Fibroblast of lung (primary cell): ENCODE data around the gene C1orf232. TPM values are rescaled to one million over a fixed set of nuclear protein-coding genes. Genes with fewer than 3 reads are reported as not detected.

Experiments
- DNase-seq, 2 donors: peaks; one replicate each; pipeline versions ENCODE4 v3.0.0 to v3.0.0-alpha.2; 2010; ENCODE audit warnings: low read depth in 2 of 2
- H2AFZ ChIP-seq: 2 replicates; pipeline ENCODE4 v1.5.1; 2012; ENCODE audit warnings: low read length, control low read depth, inconsistent platforms
- H3K27ac ChIP-seq: 2 replicates; pipeline ENCODE4 v1.5.1; 2011; ENCODE audit warnings: low read length, control low read depth; ENCODE audit not compliant: insufficient read depth
- H3K27me3 ChIP-seq: 2 replicates; pipeline ENCODE4 v1.5.1; 2011; ENCODE audit warnings: mild to moderate bottlenecking, low read length; ENCODE audit not compliant: control insufficient read depth, insufficient read depth
- H3K36me3 ChIP-seq: 2 replicates; pipeline ENCODE4 v1.5.1; 2011; ENCODE audit warnings: low read length; ENCODE audit not compliant: control insufficient read depth, insufficient read depth
- H3K4me1 ChIP-seq: 2 replicates; pipeline ENCODE4 v1.5.1; 2011; ENCODE audit warnings: low read length; ENCODE audit not compliant: control insufficient read depth, insufficient read depth; ENCODE audit errors: extremely low read depth
- H3K4me2 ChIP-seq: 2 replicates; pipeline ENCODE4 v1.5.1; 2011; ENCODE audit warnings: low read length, control low read depth; ENCODE audit not compliant: insufficient read depth; ENCODE audit errors: extremely low read depth
- H3K4me3 ChIP-seq, 4 experiments: fragments of 200-600 bp in 1 of 4; sonication (generic) in 1 of 4; replicated peaks in 1 of 4; 2 replicates each; pipeline ENCODE4 v1.5.1; 2011 to 2016; ENCODE audit warnings: low read length in 4 of 4, low read depth in 3 of 4, mild to moderate bottlenecking in 3 of 4, control low read depth in 2 of 4, inconsistent platforms in 1 of 4, mixed read lengths in 1 of 4; ENCODE audit not compliant: insufficient read depth in 1 of 4; ENCODE audit errors: control extremely low read depth in 1 of 4
- H3K79me2 ChIP-seq: 2 replicates; pipeline ENCODE4 v1.5.1; 2012; ENCODE audit warnings: mild to moderate bottlenecking, low read length, inconsistent platforms; ENCODE audit not compliant: control insufficient read depth, insufficient read depth
- H3K9ac ChIP-seq: 2 replicates; pipeline ENCODE4 v1.5.1; 2011; ENCODE audit warnings: mild to moderate bottlenecking, low read length, control low read depth; ENCODE audit not compliant: insufficient read depth
- H3K9me3 ChIP-seq: 2 replicates; pipeline ENCODE4 v1.5.1; 2012; ENCODE audit warnings: low read depth, low read length; ENCODE audit not compliant: control insufficient read depth, insufficient read depth
- H4K20me1 ChIP-seq: 2 replicates; pipeline ENCODE4 v1.5.1; 2011; ENCODE audit warnings: low read length; ENCODE audit not compliant: control insufficient read depth, insufficient read depth; ENCODE audit errors: extremely low read depth
- CTCF ChIP-seq, 2 donors: IDR thresholded peaks in 1 of 2; conservative IDR thresholded peaks in 1 of 2; 1 replicate in 1 of 2; 2 replicates in 1 of 2; pipeline ENCODE4 v1.5.1; 2011 to 2012; ENCODE audit warnings: low read length in 2 of 2, control low read depth in 1 of 2, inconsistent platforms in 1 of 2, low read depth in 1 of 2, mild to moderate bottlenecking in 1 of 2
- EZH2 ChIP-seq: IDR thresholded peaks from 2 replicates; pipeline ENCODE4 v1.5.1; 2012; ENCODE audit warnings: low read length, control low read depth, mild to moderate bottlenecking; ENCODE audit errors: missing control alignments
- polyA minus RNA-seq: library from RNA; depleted of rRNA, polyadenylated mRNA; stranded (reverse); fragments of >200 nt; gene quantifications from 2 replicates; pipeline ENCODE4 v1.2.3, GENCODE V29; 2011; ENCODE audit warnings: low replicate concordance
- polyA plus RNA-seq, 2 donors: library from polyadenylated mRNA; depleted of rRNA in 1 of 2; stranded (reverse) in 1 of 2; unstranded in 1 of 2; fragments of >200 nt; gene quantifications; 2 replicates each; pipeline ENCODE4 v1.2.1, GENCODE V29; 2011 to 2012; ENCODE audit warnings: missing spikeins in 1 of 2
- total RNA-seq: library from RNA; depleted of rRNA; stranded (reverse); fragments of >200 nt; gene quantifications from 2 replicates; pipeline ENCODE4 v1.2.1, GENCODE V29; 2014

The C1orf232 gene
- not detected in 2 replicates for total RNA-seq
- polyA plus RNA-seq, result not detected in 2 replicates
- not detected in 2 replicates for polyA plus RNA-seq (2012)
- not detected in 2 replicates for polyA minus RNA-seq

- TF ChIP-seq EZH2 (no peak), CTCF (conservative IDR thresholded peaks at IDR 0.05 in 1 of 2, IDR thresholded peaks at IDR 0.05 in 1 of 2; ENCODE audit: low read depth in 1 of 2, low read length in 2 of 2) (no peak)
- Histone ChIP-seq H3K9ac (peak within 1 kb of the TSS; percentile 95), H2AFZ (peak within 1 kb of the TSS; percentile 75), H3K27me3 (no peaks in the 10 kb centered on the region), H3K4me3 (peak within 1 kb of the TSS; percentile 80 to 94 (median 84)), H3K36me3 (peaks cover 3% of the 10 kb centered on the region), H4K20me1 (no peaks in the 10 kb centered on the region), H3K27ac (peak within 1 kb of the TSS; percentile 84), H3K9me3 (no peaks in the 10 kb centered on the region), H3K4me1 (peaks cover 4% of the 10 kb centered on the region), H3K79me2 (peaks cover 6% of the 10 kb centered on the region), H3K4me2 (peak within 1 kb of the TSS; percentile 97)
- DNase-seq, result no peak
Measured at GRCh38 chr1:26168410-26169197, at the start of gene C1orf232. Gene C1orf232 (minus strand): TSS chr1:26168963. CDS start chr1:26168499, 464 bp downstream.

- Histone ChIP-seq H3K27ac (no peak overlapping the region), H3K27me3 (peaks cover 12% of the 10 kb centered on the region), H3K9ac (no peak overlapping the region), H3K4me1 (no peaks in the 10 kb centered on the region), H4K20me1 (no peaks in the 10 kb centered on the region), H3K79me2 (no peaks in the 10 kb centered on the region), H3K9me3 (no peaks in the 10 kb centered on the region), H2AFZ (no peak overlapping the region), H3K36me3 (no peaks in the 10 kb centered on the region), H3K4me3 (no peak overlapping the region), H3K4me2 (no peak overlapping the region)
- no peak for DNase-seq
- TF ChIP-seq CTCF (conservative IDR thresholded peaks at IDR 0.05 in 1 of 2, IDR thresholded peaks at IDR 0.05 in 1 of 2; ENCODE audit: low read depth in 1 of 2, low read length in 2 of 2) (no peak), EZH2 (no peak)
Measured at GRCh38 chr1:26215246-26215645, 46.5 kb upstream of the C1orf232 start.

- TF ChIP-seq CTCF (conservative IDR thresholded peaks at IDR 0.05 in 1 of 2, IDR thresholded peaks at IDR 0.05 in 1 of 2; ENCODE audit: low read depth in 1 of 2, low read length in 2 of 2), result no peak
- no peak for TF ChIP-seq EZH2
- no peak overlapping the region for H3K4me2 ChIP-seq
- no peak for DNase-seq
Measured at GRCh38 chr1:26213335-26213905, 44.7 kb upstream of the C1orf232 start.

More at GRCh38 chr1:26213335-26213905, 44.7 kb upstream of the C1orf232 start:
- Histone ChIP-seq H3K79me2 (no peaks in the 10 kb centered on the region), H3K36me3 (no peaks in the 10 kb centered on the region), H2AFZ (no peak overlapping the region), H3K27ac (no peak overlapping the region), H3K9me3 (no peaks in the 10 kb centered on the region), H4K20me1 (no peaks in the 10 kb centered on the region), H3K27me3 (peaks cover 15% of the 10 kb centered on the region), H3K9ac (no peak overlapping the region), H3K4me1 (no peaks in the 10 kb centered on the region), H3K4me3 (no peak overlapping the region)
